GM08714 (cell line): ENCODE results near the gene GAREM2.

Experiments
- H3K4me3 ChIP-seq: fragments of 200-500 bp; sonication (Bioruptor generic); 2 replicates; pipeline ENCODE4 v1.5.1; 2014; ENCODE audit warnings: mild to moderate bottlenecking, low read length, inconsistent platforms
- ZNF274 ChIP-seq: IDR thresholded peaks from 2 replicates; pipeline ENCODE4 v1.6.1; 2012; ENCODE audit warnings: mild to moderate bottlenecking, low read depth, low read length

The GAREM2 gene

DNA sequence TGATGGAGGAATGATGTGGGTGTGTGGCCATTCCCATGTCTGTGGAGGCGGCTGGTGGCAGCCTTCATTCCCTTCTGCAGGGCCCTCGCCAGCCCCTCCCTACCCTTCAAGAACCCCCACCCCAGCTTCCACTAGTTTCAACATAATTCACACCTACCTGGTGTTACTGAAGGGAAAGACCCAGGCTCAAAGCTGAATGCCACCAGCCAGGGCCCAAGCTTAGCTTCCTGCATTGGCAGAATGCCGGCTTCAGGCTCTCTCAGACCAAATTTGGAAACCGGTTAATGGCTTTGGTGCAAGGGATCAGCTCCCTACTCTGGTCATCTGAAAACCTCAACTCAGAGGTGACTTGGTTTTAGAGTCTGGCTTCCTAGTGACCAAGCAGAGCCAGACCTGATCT is 16.9 kb downstream of the GAREM2 start:
- no peak overlapping the region for H3K4me3 ChIP-seq
- TF ChIP-seq ZNF274: no peak

DNA sequence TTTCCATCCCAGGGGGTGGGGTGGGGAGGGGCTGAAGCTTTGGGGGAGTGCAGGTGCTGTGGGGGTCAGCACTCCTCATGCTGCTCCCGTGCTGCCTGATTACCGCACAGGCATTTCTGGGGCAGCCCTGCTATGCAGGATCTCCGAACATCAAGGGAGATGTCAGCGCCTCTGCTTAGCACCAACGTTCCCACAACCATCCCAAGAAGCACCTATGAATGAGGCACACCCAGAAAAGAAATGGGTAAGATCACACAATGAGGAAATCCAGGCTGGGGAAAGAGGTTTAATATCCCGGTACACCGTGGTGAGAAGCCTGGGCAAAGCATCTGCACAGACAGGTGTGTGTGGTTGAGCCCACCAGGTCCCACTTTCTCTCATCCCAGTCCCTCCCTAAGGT is 17.5 kb downstream of the GAREM2 start:
- TF ChIP-seq ZNF274: no peak
- no peak overlapping the region for H3K4me3 ChIP-seq

DNA sequence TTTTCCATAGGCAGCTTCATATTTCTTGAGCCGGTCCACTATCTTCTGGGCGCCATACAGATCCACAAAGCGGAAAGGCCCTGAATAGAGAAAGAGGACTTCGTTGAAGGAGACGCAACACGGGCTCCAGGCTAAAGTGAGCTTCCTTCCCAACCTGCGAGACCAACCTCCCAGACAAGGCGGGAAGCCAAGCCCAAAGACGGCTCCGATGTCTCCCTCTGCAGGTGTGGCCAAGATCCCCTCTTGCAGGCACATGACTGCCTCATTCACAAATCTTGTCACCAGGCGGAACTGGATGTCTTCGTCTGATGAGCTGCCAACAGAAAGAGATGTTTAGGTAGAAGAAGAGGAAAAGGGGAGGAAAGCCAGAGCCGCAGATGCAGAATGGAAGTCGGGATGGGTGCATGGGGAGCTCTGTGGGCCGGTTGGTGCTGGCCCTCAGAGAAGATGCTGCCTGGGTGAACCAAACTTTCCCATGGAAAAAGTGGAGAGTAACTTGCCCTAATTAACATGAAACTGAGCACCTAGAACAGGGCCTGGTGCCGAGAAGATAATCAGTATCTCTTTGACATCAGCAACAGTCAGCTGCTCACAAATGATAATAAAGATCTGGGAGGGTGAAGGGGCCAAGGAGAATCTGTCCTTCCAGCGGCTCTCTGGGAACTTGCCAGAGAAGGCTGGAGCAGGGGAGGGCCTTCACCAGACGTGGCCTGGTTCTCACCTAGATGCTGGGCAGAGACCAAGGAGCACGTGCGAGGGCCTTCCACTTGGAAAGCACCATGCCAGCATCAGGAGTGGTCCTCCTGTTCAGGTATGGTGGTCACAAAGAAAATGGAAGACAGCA is 18.6 kb downstream of the GAREM2 start:
- H3K4me3 ChIP-seq: no peak overlapping the region
- no peak for TF ChIP-seq ZNF274

DNA sequence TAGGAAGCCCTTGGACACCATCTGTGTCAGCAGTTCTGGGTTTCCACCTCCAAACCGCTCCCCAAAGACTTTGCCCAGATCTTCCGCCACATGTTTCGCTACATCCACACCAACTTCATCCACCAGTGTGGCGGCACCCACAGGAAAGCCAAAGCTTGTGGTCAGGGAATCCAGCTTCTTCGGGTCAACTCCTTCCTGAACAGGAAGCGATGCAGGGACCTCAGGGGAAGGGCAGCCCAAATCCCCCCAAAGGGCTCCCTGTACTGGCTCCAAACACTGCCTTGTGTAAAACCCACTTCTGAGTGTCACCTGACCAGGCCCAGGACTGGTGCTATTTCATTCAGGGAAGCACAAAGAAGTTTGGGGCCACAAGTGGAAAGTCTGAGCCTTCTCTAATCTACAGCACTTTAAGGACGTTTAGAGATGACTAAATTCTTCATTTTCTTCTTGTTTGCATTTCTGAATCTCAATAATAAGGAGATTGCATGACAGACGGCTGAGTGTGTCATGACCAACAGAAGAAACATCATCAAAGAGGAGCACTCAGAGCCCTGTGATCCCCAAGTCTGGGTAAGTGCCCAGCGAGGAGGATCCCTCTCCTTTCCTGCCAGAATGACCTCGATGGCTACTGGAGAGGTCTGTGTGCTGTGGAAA is 20.8 kb downstream of the GAREM2 start:
- TF ChIP-seq ZNF274: no peak
- H3K4me3 ChIP-seq: no peak overlapping the region

DNA sequence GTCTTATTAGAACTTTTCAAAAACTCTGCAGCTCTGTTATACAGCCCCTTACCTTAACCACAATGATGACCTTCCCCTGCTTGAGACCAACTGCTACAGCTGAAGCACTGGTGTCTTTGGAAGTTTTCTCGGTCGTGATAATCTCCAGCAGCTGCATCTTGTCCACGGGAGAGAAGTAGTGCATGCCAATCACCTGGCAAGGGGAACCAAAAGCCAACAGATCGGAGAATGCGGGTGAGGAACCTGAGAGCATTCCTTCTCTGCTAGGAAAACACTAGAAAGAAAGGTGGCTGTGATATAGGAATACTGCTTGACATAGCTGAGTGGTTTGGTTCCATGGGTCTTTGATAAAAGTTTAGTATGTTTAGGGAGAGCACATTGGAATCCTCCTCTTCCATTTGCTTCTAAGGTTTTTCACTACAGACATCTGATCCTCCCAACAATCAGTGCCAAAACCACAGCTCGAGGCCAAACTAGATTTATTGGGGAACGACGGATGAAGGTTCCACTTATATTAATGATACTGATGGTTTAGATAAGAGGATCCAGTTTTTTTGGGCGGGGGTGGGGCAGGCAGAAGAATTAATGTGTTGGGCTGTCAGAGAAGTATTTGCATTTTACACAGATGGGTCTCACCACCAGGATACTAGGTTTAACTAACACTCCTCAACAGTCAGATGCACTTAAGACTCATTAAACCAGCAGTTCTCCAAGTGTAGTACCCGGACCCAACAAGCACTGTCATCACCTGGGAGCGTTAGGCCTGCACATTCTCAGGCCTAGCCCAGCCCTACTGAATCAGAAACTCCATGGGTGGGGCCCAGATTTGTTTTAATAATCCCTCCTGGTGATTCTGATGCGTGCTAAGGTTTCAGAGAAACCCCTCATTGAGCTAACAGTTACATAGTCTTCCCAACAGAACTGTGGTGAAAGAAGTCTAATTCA is 22.4 kb downstream of the GAREM2 start:
- no peak overlapping the region for H3K4me3 ChIP-seq
- TF ChIP-seq ZNF274: no peak

DNA sequence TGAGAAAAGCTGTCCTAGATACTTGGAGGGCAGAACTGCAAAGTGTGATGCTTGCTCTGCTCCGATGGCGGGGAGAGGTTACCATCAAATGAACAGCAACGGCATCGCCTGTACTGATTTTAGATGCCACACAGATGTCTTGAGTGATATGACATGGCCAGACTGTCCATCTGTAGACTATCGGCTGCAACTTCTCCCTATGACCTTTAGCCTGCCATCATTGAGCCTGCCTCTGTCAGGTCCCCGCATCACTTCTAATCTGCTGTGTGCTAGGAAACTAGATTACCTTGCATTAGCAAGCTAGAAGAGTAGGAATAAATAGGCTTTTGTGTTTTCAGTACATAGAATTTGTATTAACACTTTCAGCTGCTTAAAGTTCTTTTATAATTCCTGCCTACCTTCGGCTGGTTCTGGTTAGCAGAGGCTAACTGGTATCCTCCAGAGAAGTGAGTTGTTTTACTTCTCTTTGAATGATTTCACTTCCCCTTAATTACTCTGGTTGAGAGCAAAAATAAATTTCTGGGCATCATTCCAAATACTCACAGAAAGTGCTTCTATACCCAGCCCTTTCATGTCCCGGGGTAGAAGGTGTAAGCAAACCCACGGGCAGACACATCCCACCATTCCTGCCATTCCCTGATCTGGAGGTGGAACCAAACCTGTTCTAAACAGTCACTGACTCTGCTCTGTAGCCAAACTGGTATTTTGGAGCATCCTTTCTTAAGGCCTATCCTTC is 24.0 kb downstream of the GAREM2 start:
- TF ChIP-seq ZNF274: no peak
- H3K4me3 ChIP-seq: no peak overlapping the region

DNA sequence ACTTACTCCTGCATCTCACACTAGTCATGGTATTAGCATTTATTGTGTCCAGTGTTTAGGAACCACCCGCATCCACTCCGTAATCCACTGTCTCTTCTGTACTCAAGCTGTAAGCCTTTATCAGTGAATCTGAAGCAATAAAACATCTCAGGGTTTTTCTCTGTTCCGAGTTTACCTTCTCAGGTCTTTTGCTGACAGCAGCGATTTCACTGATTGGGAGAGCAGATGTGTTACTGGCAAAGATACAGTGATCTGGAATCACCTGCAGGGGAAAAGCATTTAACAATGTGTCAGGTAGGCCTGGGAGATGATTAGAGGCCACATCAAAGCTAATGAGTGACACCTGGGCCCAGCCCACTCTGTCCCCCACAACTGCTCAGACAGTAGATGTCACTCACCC is 24.6 kb downstream of the GAREM2 start:
- no peak for TF ChIP-seq ZNF274
- H3K4me3 ChIP-seq: no peak overlapping the region

DNA sequence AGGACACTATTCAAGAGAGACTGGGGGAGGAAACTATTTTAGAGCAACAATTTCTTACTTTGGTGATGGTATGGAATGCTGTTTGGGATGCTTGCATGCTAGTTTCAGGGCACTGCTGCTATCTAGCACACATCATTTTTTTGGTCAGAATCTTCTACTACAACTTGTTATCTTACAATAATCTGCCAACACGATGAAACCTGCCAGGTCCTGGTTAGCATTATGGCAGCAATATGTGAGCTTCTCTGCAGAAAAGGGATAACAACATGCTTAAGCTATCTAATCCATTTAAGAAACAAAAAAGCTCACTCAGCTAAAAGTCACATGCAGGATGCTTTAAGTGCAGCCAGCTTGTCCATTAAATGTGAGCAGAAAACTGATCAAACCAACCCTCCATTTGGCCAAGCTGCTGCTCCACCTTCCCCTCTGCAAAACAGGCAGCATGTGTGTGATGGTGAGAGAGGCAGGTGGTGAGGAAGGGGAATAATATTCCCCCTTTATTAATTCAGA is 30.1 kb downstream of the GAREM2 start:
- TF ChIP-seq ZNF274: no peak
- H3K4me3 ChIP-seq: no peak overlapping the region

DNA sequence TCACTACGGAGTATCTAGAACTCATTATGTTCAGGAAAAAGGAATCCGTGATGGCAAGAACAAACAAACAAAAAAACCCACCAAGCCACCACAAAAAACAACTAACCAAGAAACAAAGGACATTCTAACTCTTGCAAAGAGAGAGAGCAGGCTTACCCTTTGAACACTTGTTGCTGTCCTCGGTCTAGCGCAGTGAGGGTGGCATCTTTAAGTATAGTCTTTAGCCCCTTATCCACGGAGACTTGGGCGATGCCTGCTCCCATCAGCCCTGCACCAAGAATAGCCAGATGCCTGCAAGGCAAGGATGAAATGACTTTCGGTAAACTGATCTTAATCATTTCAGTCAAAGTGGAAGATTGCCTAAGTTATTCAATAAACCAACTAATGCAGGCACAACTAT is 31.0 kb downstream of the GAREM2 start:
- TF ChIP-seq ZNF274: no peak
- no peak overlapping the region for H3K4me3 ChIP-seq

DNA sequence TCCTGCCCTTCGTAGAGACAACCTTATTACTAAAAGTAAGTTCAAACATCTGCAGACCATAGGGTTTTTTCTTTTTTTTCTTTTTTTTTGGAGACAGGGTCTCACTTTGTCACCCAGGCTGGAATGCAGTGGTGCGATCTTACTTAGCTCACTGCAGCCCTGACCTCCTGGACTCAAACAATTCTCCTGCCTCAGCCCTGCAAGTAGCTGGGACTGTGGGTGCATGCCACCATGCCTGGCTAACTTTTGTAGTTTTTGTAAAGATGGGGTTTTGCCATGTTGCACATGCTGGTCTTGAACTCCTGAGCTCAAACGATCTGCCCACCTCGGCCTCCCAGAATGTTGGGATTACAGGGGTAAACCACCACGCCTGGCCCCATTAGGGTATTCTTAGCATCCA is 39.1 kb downstream of the GAREM2 start:
- TF ChIP-seq ZNF274: no peak
- no peak overlapping the region for H3K4me3 ChIP-seq

DNA sequence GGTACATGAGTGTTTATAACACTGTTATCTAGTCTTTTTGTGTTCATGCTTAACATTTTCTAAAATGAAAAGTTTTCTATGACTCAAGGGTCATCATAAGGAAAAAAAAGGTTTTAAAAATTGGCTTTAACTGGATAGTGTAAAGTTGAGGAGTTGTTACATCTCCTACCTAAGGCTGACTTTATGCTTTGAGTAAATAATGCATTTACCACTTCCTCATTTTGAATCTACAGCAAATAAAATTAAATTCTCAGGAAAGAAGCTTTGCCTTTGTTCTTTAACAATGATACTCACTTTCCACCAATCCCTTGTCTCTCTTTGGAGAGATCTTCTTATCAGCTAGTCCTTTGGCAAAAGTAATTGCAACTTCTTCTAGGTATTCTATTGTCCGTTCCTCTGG is 41.9 kb downstream of the GAREM2 start:
- no peak overlapping the region for H3K4me3 ChIP-seq
- TF ChIP-seq ZNF274: no peak

DNA sequence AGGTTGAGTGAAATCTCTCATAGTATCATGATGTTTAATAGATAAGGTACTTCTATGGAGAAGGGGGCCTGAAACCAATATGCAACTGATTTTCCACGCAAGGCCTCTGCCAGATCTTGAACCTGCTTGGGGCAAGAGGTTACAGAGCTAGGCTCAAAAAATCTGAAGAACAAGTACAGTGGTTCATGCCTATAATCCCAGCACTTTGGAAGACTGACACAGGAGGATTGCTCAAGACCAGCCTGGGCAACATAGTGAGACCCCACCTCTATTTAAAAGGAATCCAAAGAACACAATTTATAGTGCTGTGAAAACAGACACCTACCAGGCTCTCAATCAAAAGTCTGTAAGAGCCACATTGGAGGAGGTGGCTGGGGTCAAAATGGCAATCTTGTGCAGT is 42.9 kb downstream of the GAREM2 start:
- no peak for TF ChIP-seq ZNF274
- H3K4me3 ChIP-seq: no peak overlapping the region

DNA sequence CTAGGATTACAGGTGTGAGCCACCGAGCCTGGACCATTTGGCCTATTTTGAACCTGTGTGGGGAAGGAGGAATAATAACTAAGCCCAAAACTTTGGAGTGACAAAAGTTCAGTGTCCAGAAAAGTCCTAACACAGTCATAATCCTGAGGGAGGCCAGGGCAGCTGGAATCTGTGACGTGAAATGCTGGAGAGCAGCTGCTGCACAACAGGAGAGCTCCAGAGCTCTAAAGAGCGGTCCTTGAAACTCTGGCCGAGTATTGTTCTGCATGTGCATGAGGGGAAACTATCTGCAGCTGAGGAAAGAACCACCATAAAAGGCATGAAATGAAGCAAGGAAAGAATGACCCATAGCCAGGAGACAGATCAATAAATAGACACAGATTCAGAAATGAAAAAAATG is 43.7 kb downstream of the GAREM2 start:
- no peak for TF ChIP-seq ZNF274
- H3K4me3 ChIP-seq: no peak overlapping the region

DNA sequence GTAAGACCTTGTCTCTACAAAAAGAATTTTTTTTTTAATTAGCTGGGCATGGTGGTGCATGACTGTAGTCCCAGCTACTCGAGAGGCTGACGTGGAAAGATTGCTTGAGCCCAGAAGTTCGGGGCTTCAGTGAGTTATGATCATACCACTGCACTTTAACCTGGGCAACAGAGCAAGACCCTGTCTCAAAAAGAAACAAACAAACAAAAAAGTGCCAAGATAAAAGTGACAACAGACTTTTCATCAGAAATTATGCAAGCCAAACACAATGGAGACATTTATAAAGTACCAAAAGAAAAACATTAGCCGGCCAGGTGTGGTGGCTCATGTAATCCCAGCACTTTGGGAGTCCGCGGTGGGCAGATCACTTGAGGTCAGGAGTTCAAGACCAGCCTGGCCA is 44.8 kb downstream of the GAREM2 start:
- H3K4me3 ChIP-seq: no peak overlapping the region
- no peak for TF ChIP-seq ZNF274
